K562 (cell line): ENCODE data around the gene WDR90. TPM values are rescaled to one million over a fixed set of nuclear protein-coding genes. Genes with fewer than 3 reads are reported as not detected.

Experiments
- ASH1L ChIP-seq: fragments of 450-650 bp; IDR thresholded peaks from 2 replicates; pipeline ENCODE4 v1.6.1; 2018; ENCODE audit warnings: borderline replicate concordance, mild to moderate bottlenecking, low read depth; ENCODE audit not compliant: partially characterized antibody
- CREB1 ChIP-seq, 2 experiments: sonication (generic) in 1 of 2; formaldehyde crosslinking in 1 of 2; IDR thresholded peaks; 2 replicates each; pipeline versions ENCODE4 v1.6.1 to v1.8.0; 2012 to 2022; ENCODE audit warnings: inconsistent platforms in 1 of 2, mild to moderate bottlenecking in 1 of 2, missing genetic modification reagents in 1 of 2, moderate library complexity in 1 of 2
- ELF1 ChIP-seq: fragments of 200-800 bp; sonication (Bioruptor generic); IDR thresholded peaks from 2 replicates; pipeline ENCODE4 v1.6.1; 2016; ENCODE audit warnings: missing genetic modification characterization, missing compliant biosample characterization
- HSF4 ChIP-seq: fragments of 250-450 bp; sonication (Bioruptor Pico); IDR thresholded peaks from 2 replicates; pipeline ENCODE4 v2.1.2; 2022; ENCODE audit warnings: mild to moderate bottlenecking, moderate library complexity, borderline replicate concordance
- KLF13 ChIP-seq: fragments of 450-650 bp; IDR thresholded peaks from 2 replicates; pipeline ENCODE4 v1.6.1; 2016; ENCODE audit warnings: missing genetic modification characterization, low read depth, mild to moderate bottlenecking, missing compliant biosample characterization, moderate library complexity, borderline replicate concordance
- MCM3 ChIP-seq: fragments of 450-650 bp; IDR thresholded peaks from 2 replicates; pipeline ENCODE4 v1.6.1; 2016
- RB1 ChIP-seq: fragments of 450-650 bp; IDR thresholded peaks from 2 replicates; pipeline ENCODE4 v1.6.1; 2017; ENCODE audit warnings: low read depth, mild to moderate bottlenecking
- TAF1 ChIP-seq: IDR thresholded peaks from 2 replicates; pipeline ENCODE4 v1.6.1; 2011; ENCODE audit warnings: mild to moderate bottlenecking, low read length, moderate library complexity; ENCODE audit not compliant: insufficient read depth, control insufficient read depth, severe bottlenecking; ENCODE audit errors: extremely low read depth
- ZNF184 ChIP-seq: sonication (generic); formaldehyde crosslinking; IDR thresholded peaks from 2 replicates; pipeline ENCODE4 v1.5.0; 2020; ENCODE audit warnings: missing genetic modification reagents
- ZNF57 ChIP-seq: fragments of 450-650 bp; formaldehyde crosslinking; IDR thresholded peaks from 2 replicates; pipeline ENCODE4 v1.4.0; 2020; ENCODE audit warnings: mild to moderate bottlenecking, moderate library complexity
- polyA plus RNA-seq, 8 experiments: library from polyadenylated mRNA; depleted of rRNA in 4 of 8; stranded (reverse) in 5 of 8; unstranded in 3 of 8; fragments of >200 nt; fragmentation: Nextera tagmentation in 2 of 8; fragmentation: Illumina TruSeq in 1 of 8; extraction: Ambion mirVana in 2 of 8; extraction: Trizol in 1 of 8; gene quantifications; 2 replicates each; pipeline versions ENCODE4 v1.2.1 to v1.2.3, GENCODE V29; 2011 to 2014; ENCODE audit warnings: inconsistent platforms in 1 of 8, missing spikeins in 1 of 8
- total RNA-seq, 7 experiments: library from RNA; depleted of rRNA in 6 of 7; stranded (reverse); fragments of >200 nt in 6 of 7; fragmentation: Illumina TruSeq in 2 of 7; extraction: Trizol in 2 of 7; gene quantifications; 2 replicates each; pipeline versions ENCODE4 v1.2.1 to v1.2.3, GENCODE V29; 2011 to 2021; ENCODE audit warnings: low replicate concordance in 1 of 7
- TF ChIP-seq, protein P1 (sequence below): fragments of 450-650 bp; IDR thresholded peaks from 2 replicates; pipeline ENCODE4 v1.6.1; 2016; ENCODE audit warnings: antibody characterized with exemption
- TF ChIP-seq, protein P2 (sequence below): sonication (generic); formaldehyde crosslinking; IDR thresholded peaks from 2 replicates; pipeline ENCODE4 v1.8.1; 2023; ENCODE audit warnings: missing genetic modification reagents, mild to moderate bottlenecking, borderline replicate concordance
- TF ChIP-seq, protein P3 (sequence below): fragments of 250-450 bp; sonication (Bioruptor Pico); IDR thresholded peaks from 2 replicates; pipeline ENCODE4 v1.6.1; 2021; ENCODE audit warnings: mild to moderate bottlenecking
- TF ChIP-seq, protein P4 (sequence below): fragments of 200-400 bp; formaldehyde crosslinking; IDR thresholded peaks from 2 replicates; pipeline ENCODE4 v1.6.1; 2017; ENCODE audit warnings: mild to moderate bottlenecking, low read depth, low read length, moderate library complexity

The WDR90 gene
- total and polyA plus RNA-seq, 9 of the 15 experiments (the other 6 are each of a cell fraction or from before 2014, with no cell fraction given) = 0.44 to 12.6 (median 3.3) TPM

DNA sequence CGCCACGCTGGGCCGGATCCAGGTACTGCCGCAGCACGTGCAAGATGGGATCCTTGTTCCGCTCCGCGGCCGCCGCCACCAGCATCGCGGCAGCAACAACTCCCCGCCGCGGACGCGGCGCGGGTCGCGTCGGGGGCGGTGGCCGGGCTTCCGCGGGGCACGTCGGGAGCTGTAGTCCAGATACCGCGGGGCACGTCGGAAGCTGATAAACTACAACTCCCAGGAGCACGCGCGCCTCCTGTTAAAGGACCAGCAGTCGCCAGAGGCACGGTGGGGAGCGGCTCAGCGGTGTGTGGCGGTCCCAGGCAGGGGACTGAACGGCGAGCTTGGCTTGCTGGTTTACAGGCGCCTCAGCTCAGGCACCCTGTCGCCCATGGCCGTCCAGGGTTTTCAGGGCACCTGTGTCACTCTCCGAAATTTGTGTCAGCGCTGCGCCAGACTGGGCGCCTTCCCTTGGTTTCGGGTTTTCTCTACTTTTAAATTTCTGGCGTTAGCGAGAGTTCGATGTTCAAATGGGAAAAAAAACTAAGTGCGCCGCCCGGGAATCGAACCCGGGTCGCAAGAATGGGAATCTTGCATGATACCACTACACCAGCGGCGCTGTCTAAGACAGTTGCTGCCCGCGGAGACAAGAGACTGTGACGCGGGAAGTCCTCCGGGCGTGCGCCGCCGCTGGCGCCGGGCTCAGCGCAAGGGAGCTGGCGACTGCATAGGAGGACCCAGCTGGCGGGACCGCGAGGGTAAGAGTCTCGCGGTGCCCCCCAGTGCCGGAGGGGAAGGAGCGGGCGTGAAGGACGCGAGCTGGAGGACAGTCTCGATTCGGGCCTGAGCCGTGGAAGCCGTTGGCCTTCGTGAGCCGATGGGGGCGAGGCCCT is 12.7 kb upstream of the WDR90 start, which contains the start of gene METTL26 (continued):
- TF ChIP-seq, protein P1, sequence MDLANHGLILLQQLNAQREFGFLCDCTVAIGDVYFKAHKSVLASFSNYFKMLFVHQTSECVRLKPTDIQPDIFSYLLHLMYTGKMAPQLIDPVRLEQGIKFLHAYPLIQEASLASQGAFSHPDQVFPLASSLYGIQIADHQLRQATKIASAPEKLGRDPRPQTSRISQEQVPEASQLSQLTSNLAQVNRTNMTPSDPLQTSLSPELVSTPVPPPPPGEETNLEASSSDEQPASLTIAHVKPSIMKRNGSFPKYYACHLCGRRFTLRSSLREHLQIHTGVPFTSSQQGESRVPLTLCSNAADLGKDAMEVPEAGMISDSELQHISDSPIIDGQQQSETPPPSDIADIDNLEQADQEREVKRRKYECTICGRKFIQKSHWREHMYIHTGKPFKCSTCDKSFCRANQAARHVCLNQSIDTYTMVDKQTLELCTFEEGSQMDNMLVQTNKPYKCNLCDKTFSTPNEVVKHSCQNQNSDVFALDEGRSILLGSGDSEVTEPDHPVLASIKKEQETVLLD = peak; percentile 29; the same call in 1 of the 2 replicates
- TF ChIP-seq, protein P2, sequence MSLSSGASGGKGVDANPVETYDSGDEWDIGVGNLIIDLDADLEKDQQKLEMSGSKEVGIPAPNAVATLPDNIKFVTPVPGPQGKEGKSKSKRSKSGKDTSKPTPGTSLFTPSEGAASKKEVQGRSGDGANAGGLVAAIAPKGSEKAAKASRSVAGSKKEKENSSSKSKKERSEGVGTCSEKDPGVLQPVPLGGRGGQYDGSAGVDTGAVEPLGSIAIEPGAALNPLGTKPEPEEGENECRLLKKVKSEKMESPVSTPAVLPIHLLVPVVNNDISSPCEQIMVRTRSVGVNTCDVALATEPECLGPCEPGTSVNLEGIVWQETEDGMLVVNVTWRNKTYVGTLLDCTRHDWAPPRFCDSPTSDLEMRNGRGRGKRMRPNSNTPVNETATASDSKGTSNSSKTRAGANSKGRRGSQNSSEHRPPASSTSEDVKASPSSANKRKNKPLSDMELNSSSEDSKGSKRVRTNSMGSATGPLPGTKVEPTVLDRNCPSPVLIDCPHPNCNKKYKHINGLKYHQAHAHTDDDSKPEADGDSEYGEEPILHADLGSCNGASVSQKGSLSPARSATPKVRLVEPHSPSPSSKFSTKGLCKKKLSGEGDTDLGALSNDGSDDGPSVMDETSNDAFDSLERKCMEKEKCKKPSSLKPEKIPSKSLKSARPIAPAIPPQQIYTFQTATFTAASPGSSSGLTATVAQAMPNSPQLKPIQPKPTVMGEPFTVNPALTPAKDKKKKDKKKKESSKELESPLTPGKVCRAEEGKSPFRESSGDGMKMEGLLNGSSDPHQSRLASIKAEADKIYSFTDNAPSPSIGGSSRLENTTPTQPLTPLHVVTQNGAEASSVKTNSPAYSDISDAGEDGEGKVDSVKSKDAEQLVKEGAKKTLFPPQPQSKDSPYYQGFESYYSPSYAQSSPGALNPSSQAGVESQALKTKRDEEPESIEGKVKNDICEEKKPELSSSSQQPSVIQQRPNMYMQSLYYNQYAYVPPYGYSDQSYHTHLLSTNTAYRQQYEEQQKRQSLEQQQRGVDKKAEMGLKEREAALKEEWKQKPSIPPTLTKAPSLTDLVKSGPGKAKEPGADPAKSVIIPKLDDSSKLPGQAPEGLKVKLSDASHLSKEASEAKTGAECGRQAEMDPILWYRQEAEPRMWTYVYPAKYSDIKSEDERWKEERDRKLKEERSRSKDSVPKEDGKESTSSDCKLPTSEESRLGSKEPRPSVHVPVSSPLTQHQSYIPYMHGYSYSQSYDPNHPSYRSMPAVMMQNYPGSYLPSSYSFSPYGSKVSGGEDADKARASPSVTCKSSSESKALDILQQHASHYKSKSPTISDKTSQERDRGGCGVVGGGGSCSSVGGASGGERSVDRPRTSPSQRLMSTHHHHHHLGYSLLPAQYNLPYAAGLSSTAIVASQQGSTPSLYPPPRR = no peak; the same call in 1 of the 2 replicates
- no peak for TF ChIP-seq ASH1L
- peak; percentile 86 for TF ChIP-seq KLF13 (tag)
- TF ChIP-seq, protein P3, sequence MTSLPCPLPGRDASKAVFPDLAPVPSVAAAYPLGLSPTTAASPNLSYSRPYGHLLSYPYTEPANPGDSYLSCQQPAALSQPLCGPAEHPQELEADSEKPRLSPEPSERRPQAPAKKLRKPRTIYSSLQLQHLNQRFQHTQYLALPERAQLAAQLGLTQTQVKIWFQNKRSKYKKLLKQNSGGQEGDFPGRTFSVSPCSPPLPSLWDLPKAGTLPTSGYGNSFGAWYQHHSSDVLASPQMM = no peak
- TF ChIP-seq TAF1 = peak; percentile 63
- TF ChIP-seq, protein P4, sequence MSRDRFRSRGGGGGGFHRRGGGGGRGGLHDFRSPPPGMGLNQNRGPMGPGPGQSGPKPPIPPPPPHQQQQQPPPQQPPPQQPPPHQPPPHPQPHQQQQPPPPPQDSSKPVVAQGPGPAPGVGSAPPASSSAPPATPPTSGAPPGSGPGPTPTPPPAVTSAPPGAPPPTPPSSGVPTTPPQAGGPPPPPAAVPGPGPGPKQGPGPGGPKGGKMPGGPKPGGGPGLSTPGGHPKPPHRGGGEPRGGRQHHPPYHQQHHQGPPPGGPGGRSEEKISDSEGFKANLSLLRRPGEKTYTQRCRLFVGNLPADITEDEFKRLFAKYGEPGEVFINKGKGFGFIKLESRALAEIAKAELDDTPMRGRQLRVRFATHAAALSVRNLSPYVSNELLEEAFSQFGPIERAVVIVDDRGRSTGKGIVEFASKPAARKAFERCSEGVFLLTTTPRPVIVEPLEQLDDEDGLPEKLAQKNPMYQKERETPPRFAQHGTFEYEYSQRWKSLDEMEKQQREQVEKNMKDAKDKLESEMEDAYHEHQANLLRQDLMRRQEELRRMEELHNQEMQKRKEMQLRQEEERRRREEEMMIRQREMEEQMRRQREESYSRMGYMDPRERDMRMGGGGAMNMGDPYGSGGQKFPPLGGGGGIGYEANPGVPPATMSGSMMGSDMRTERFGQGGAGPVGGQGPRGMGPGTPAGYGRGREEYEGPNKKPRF = no peak
- peak; percentile 62 for TF ChIP-seq CREB1 (IDR thresholded peaks at IDR 0.05)
- TF ChIP-seq CREB1 (CRISPR knock-in tag; IDR thresholded peaks at IDR 0.05) = peak; percentile 81
- no peak for TF ChIP-seq HSF4
- no peak for TF ChIP-seq ZNF57 (CRISPR knock-in tag)
- no peak for TF ChIP-seq ZNF184 (CRISPR knock-in tag)
- TF ChIP-seq RB1 = peak; percentile 87
- peak; percentile 73; the same call in 1 of the 2 replicates for TF ChIP-seq ELF1 (tag)
- no peak for TF ChIP-seq MCM3
